PC-3 (cell line): ENCODE measurements around the gene SPDYE3. TPM values are rescaled to one million over a fixed set of nuclear protein-coding genes. Genes with fewer than 3 reads are reported as not detected.
"Not testable (repeated sequence)": the region's sequence is repeated elsewhere in the genome, so short reads cannot be mapped to it uniquely, and the experiment has no call there.

Source experiments
- ATAC-seq: fragments of 200-7000 bp; cut with Tn5 transposase; 2 replicates; pipeline ENCODE4 v1.9.1; 2020; ENCODE audit warnings: mild to moderate bottlenecking, moderate library complexity
- Bru-seq: library from RNA; stranded (reverse); fragments of 400-500 nt; gene quantifications from one replicate; lab custom pipeline; 2021; lab: Mats Ljungman, UMichigan
- BruChase-seq, 2 experiments: library from RNA; stranded (reverse); fragments of 400-500 nt; gene quantifications; one replicate each; lab custom pipeline; 2021; lab: Mats Ljungman, UMichigan
- BruUV-seq: library from RNA; stranded (reverse); fragments of 400-500 nt; replicated peaks from 2 replicates; lab custom pipeline; 2021; lab: Mats Ljungman, UMichigan
- CTCF ChIA-PET: fragments of 300-600 bp; sonication (Branson Sonifier 250); formaldehyde crosslinking; loops from one replicate; lab custom pipeline; 2022; ENCODE audit warnings: antibody characterized with exemption; lab: Charles Lee
- POLR2A ChIA-PET: fragments of 300-600 bp; sonication (Branson Sonifier 250); formaldehyde crosslinking; loops from one replicate; lab custom pipeline; 2022; ENCODE audit warnings: antibody characterized with exemption; ENCODE audit not compliant: unreplicated experiment; lab: Charles Lee
- DNase-seq: peaks from one replicate; pipeline ENCODE4 v3.0.0-alpha.2; 2015
- H2AFZ ChIP-seq: fragments of 300-600 bp; sonication (generic); 2 replicates; pipeline ENCODE4 v1.6.0; 2016; ENCODE audit warnings: antibody characterized with exemption, low read length
- H3F3A ChIP-seq: fragments of 300-600 bp; sonication (generic); one replicate; pipeline ENCODE4 v1.6.0; 2017; ENCODE audit warnings: antibody characterized with exemption, low read length, control low read depth, mild to moderate bottlenecking; ENCODE audit not compliant: unreplicated experiment
- H3K27ac ChIP-seq: fragments of 300-600 bp; sonication (generic); 2 replicates; pipeline ENCODE4 v1.5.1; 2016; ENCODE audit warnings: mild to moderate bottlenecking, low read length
- H3K27me3 ChIP-seq: fragments of 300-600 bp; sonication (generic); 2 replicates; pipeline ENCODE4 v1.6.1; 2016; ENCODE audit warnings: low read length, mixed read lengths
- H3K36me3 ChIP-seq: fragments of 300-600 bp; sonication (generic); 2 replicates; pipeline ENCODE4 v1.6.1; 2016; ENCODE audit warnings: low read depth, mixed run types, low read length, mixed read lengths
- H3K4me1 ChIP-seq: fragments of 300-600 bp; sonication (generic); 2 replicates; pipeline ENCODE4 v1.5.1; 2016; ENCODE audit warnings: low read length; ENCODE audit not compliant: insufficient read depth
- H3K4me2 ChIP-seq: fragments of 300-600 bp; sonication (generic); 2 replicates; pipeline ENCODE4 v1.6.0; 2016; ENCODE audit warnings: low read length
- H3K4me3 ChIP-seq: fragments of 300-600 bp; sonication (generic); 2 replicates; pipeline ENCODE4 v1.5.1; 2016; ENCODE audit warnings: mild to moderate bottlenecking, low read length, mixed read lengths
- H3K79me2 ChIP-seq: fragments of 300-600 bp; sonication (generic); 2 replicates; pipeline ENCODE4 v1.6.1; 2017; ENCODE audit warnings: low read length, mixed read lengths
- H3K9ac ChIP-seq: fragments of 300-600 bp; sonication (generic); 2 replicates; pipeline ENCODE4 v1.6.0; 2016; ENCODE audit warnings: mild to moderate bottlenecking, low read length
- H3K9me2 ChIP-seq: fragments of 300-600 bp; sonication (generic); replicated peaks from 2 replicates; pipeline ENCODE4 v1.6.1; 2016; ENCODE audit warnings: mixed run types, low read length, mixed read lengths
- H3K9me3 ChIP-seq: fragments of 300-600 bp; sonication (generic); 2 replicates; pipeline ENCODE4 v1.6.1; 2016; ENCODE audit warnings: low read length, mixed read lengths
- H4K20me1 ChIP-seq: fragments of 300-600 bp; sonication (generic); 2 replicates; pipeline ENCODE4 v1.6.1; 2016; ENCODE audit warnings: low read length, mixed read lengths
- intact Hi-C: fragments of 100-400 bp; cut with micrococcal nuclease; formaldehyde crosslinking; loops from 2 replicates; pipeline ENCODE4 v1.9.0; 2023
- long read RNA-seq: library from polyadenylated mRNA; unstranded; transcript quantifications from one replicate; pipeline ENCODE4 v2.0.0, GENCODE V29; 2021; ENCODE audit not compliant: unreplicated experiment
- total RNA-seq: library from RNA; depleted of rRNA; stranded (reverse); fragments of >200 nt; gene quantifications from 2 replicates; pipeline ENCODE4 v1.2.3, GENCODE V29; 2014; rRNA removed

Gene SPDYE3, protein sequence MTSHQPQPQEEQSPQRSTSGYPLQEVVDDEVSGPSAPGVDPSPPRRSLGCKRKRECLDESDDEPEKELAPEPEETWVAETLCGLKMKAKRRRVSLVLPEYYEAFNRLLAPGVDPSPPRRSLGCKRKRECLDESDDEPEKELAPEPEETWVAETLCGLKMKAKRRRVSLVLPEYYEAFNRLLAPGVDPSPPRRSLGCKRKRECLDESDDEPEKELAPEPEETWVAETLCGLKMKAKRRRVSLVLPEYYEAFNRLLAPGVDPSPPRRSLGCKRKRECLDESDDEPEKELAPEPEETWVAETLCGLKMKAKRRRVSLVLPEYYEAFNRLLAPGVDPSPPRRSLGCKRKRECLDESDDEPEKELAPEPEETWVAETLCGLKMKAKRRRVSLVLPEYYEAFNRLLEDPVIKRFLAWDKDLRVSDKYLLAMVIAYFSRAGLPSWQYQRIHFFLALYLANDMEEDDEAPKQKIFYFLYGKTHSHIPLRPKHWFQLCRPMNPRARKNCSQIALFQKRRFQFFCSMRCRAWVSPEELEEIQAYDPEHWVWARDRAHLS
- total RNA-seq (not detected in 2 replicates), Bru-seq, nascent RNA (not detected), BruChase-seq, experiment 1, labeled RNA remaining after a 6-hour chase (not detected), BruChase-seq, experiment 2, labeled RNA remaining after a 2-hour chase (percentile 5 among the genes with signal in this experiment)
- long read RNA-seq, partial matches to known transcripts, result 0 of 26 reads
- long read RNA-seq, other reads (novel, unspliced or antisense), result 26 of 26 reads

GRCh38 chr7:100307402-100307801 lies at the start of gene SPDYE3:
Gene SPDYE3 (plus strand): TSS chr7:100307702. CDS start chr7:100307886, 184 bp downstream.
- H3K9me3 ChIP-seq, CTCF ChIA-PET, H3K4me3 ChIP-seq, H3K4me2 ChIP-seq, H3K4me1 ChIP-seq, BruUV-seq, H3K9me2 ChIP-seq, DNase-seq, H3K27me3 ChIP-seq, POLR2A ChIA-PET, H2AFZ ChIP-seq, H3K9ac ChIP-seq, H3K27ac ChIP-seq, H3K79me2 ChIP-seq, ATAC-seq, H3F3A ChIP-seq, H3K36me3 ChIP-seq, intact Hi-C loops, H4K20me1 ChIP-seq: not testable (repeated sequence)

DNA sequence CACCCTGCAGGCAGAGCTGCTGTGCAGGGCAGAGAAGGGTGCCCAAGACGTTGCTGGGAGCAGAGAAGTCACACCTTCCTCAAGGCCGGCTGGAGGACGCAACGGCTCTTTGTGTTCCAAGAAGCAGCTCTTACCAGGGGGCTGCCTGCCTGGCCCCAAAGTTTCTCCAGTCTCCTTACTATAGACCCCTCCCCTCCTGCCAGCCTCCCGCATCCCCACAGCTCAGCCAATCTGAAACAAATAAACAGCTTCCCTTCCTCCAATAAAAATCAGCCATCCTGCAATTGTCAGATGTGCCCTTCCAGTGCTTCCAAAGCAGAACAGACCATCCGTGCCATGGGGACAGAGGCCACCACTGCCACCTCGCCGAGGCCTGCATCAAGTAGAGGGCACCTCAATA lies 47.5 kb upstream of the SPDYE3 start:
- H3K9me3 ChIP-seq, BruUV-seq, H2AFZ ChIP-seq, POLR2A ChIA-PET, H3K9me2 ChIP-seq, H3K36me3 ChIP-seq, ATAC-seq, H3F3A ChIP-seq, H3K27ac ChIP-seq, intact Hi-C loops, H3K9ac ChIP-seq, H3K79me2 ChIP-seq, H3K4me3 ChIP-seq, H3K4me1 ChIP-seq, H3K27me3 ChIP-seq, H3K4me2 ChIP-seq, H4K20me1 ChIP-seq, DNase-seq, CTCF ChIA-PET: not testable (repeated sequence)

DNA sequence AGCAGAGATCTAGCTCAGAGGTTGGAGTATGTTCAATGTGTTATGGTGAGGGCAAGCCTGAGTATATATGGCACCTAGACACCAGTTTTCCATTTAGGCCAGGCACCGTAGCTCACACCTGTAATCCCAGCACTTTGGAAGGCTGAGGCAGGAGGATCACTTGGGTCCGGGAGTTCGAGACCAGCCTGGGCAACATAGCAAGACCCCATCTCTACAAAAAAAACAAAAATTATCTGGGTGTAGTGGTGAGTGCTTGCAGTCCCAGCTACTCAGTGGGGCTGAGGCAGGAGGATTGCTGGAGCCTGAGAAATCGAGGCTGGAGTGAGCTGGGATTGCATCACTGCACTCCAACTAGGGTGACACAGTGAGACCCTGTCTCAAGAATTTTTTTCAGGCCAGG lies 44.6 kb upstream of the SPDYE3 start:
- BruUV-seq, POLR2A ChIA-PET: not testable (repeated sequence)

GRCh38 chr7:100264223-100264622 lies 43.3 kb upstream of the SPDYE3 start:
- H3K4me3 ChIP-seq, POLR2A ChIA-PET, H3K27me3 ChIP-seq, H3K27ac ChIP-seq, BruUV-seq, H3K9me2 ChIP-seq, ATAC-seq, H3K9ac ChIP-seq, H3K79me2 ChIP-seq, H3K36me3 ChIP-seq, H3K4me2 ChIP-seq, H3K9me3 ChIP-seq, CTCF ChIA-PET, intact Hi-C loops, H2AFZ ChIP-seq, H4K20me1 ChIP-seq, DNase-seq, H3F3A ChIP-seq, H3K4me1 ChIP-seq: not testable (repeated sequence)

More for the DNA sequence above, 44.6 kb upstream of the SPDYE3 start:
- H2AFZ ChIP-seq, H3K27ac ChIP-seq, H4K20me1 ChIP-seq, CTCF ChIA-PET, H3K4me1 ChIP-seq, H3K4me2 ChIP-seq, H3K4me3 ChIP-seq, intact Hi-C loops, H3F3A ChIP-seq, H3K36me3 ChIP-seq, H3K9me3 ChIP-seq, DNase-seq, H3K27me3 ChIP-seq, H3K9me2 ChIP-seq, ATAC-seq, H3K9ac ChIP-seq, H3K79me2 ChIP-seq: not testable (repeated sequence)

DNA sequence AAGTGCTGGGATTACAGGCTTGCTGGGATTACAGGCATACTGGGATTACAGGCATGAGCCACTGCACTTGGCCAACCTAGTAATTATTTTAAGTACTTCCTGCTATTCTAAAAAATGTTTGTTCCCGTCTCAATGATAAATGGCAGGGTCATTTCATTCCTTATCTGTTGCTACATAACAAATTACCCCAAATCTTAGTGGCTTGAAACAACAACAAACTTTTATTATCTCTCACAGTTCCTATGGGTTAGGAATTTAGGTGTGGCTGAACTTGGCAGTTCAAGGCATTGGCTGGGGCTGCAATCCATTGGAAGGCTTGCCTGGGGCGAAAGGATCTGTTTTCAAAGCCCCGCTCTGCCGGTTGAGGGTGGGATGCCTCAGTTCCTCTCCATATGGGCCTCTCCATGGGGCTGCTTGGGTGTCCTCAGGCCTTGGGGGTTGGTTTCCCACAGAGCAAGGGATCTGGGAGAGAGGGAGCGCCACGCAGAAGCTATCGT lies 42.8 kb upstream of the SPDYE3 start:
- H3K9ac ChIP-seq, H3K27ac ChIP-seq: not testable (repeated sequence)

GRCh38 chr7:100265851-100266250 lies 41.7 kb upstream of the SPDYE3 start:
- POLR2A ChIA-PET, BruUV-seq, H3K4me3 ChIP-seq, CTCF ChIA-PET, H3K36me3 ChIP-seq, H3K9me3 ChIP-seq, H3K4me2 ChIP-seq, H3K79me2 ChIP-seq, intact Hi-C loops, ATAC-seq, H3K9ac ChIP-seq, H2AFZ ChIP-seq, H3F3A ChIP-seq, H3K27me3 ChIP-seq, DNase-seq, H3K9me2 ChIP-seq, H3K27ac ChIP-seq, H4K20me1 ChIP-seq: not testable (repeated sequence)
- H3K4me1 ChIP-seq, result 0 out of 2 replicates have a peak, but pooled peaks cover 12% of the 10 kb centered on the region

More for the DNA sequence above, 42.8 kb upstream of the SPDYE3 start:
- intact Hi-C loops, H3K9me3 ChIP-seq, H4K20me1 ChIP-seq, H3K9me2 ChIP-seq, H3K27me3 ChIP-seq, BruUV-seq, H3K4me1 ChIP-seq, DNase-seq, POLR2A ChIA-PET, H3K4me2 ChIP-seq, H2AFZ ChIP-seq, H3K36me3 ChIP-seq, CTCF ChIA-PET, H3K79me2 ChIP-seq, H3K4me3 ChIP-seq, H3F3A ChIP-seq: not testable (repeated sequence)
- ATAC-seq, result peak; percentile 22; the same call in 1 of the 2 replicates
